GM19397 (cell line): Measurements from ENCODE around the gene NPHP4.

Source experiments
- ATAC-seq: cut with Tn5 transposase; IDR thresholded peaks from one replicate; pipeline ENCODE4 v1.9.1; 2021; ENCODE audit warnings: mild to moderate bottlenecking, moderate library complexity; ENCODE audit not compliant: unreplicated experiment

The NPHP4 gene

GRCh38 chr1:5882367-5883128 is 109.7 kb downstream of the NPHP4 start:
- no peak for ATAC-seq

- ATAC-seq: no peak
Measured at GRCh38 chr1:5881526-5882222, 110.6 kb downstream of the NPHP4 start.

- ATAC-seq: no peak
Measured at GRCh38 chr1:5880630-5881405, 111.4 kb downstream of the NPHP4 start.

GRCh38 chr1:5879421-5879820 is 112.8 kb downstream of the NPHP4 start:
- ATAC-seq: no peak

GRCh38 chr1:5878971-5879370 is 113.3 kb downstream of the NPHP4 start:
- no peak for ATAC-seq

- ATAC-seq: no peak
Measured at GRCh38 chr1:5877683-5878530, 114.3 kb downstream of the NPHP4 start.

- ATAC-seq: no peak
Measured at GRCh38 chr1:5877001-5877400, 115.2 kb downstream of the NPHP4 start.

GRCh38 chr1:5876094-5876650 is 116.1 kb downstream of the NPHP4 start:
- ATAC-seq: no peak

- no peak for ATAC-seq
Measured at GRCh38 chr1:5875345-5875910, 116.8 kb downstream of the NPHP4 start.

- ATAC-seq: no peak
Measured at GRCh38 chr1:5874416-5875110, 117.7 kb downstream of the NPHP4 start.

- ATAC-seq: no peak
Measured at GRCh38 chr1:5873556-5873955, 118.7 kb downstream of the NPHP4 start.

- ATAC-seq: no peak
Measured at GRCh38 chr1:5872886-5873285, 119.3 kb downstream of the NPHP4 start.

GRCh38 chr1:5868931-5869500 is 123.2 kb downstream of the NPHP4 start:
- ATAC-seq: no peak

- no peak for ATAC-seq
Measured at GRCh38 chr1:5865774-5866173, 126.5 kb downstream of the NPHP4 start.

GRCh38 chr1:5865056-5865455 is 127.2 kb downstream of the NPHP4 start:
- ATAC-seq: no peak

GRCh38 chr1:5864256-5864655 is 128.0 kb downstream of the NPHP4 start:
- ATAC-seq: no peak

- ATAC-seq: no peak
Measured at GRCh38 chr1:5863238-5863637, 129.0 kb downstream of the NPHP4 start.

GRCh38 chr1:5861871-5862825 is 130.1 kb downstream of the NPHP4 start:
- ATAC-seq: no peak
